PFSK-1 (cell line): Measurements from ENCODE around the gene HLF.

Experiments
- FOXP2 ChIP-seq: optimal IDR thresholded peaks from 2 replicates; pipeline ENCODE3; 2011; ENCODE audit warnings: borderline replicate concordance, control low read depth, inconsistent platforms; ENCODE audit not compliant: insufficient read depth; ENCODE audit errors: extremely low read length, extremely low read depth
- POLR2AphosphoS5 ChIP-seq: IDR thresholded peaks from 2 replicates; pipeline ENCODE4 v1.6.1; 2012; ENCODE audit warnings: low read depth, mild to moderate bottlenecking, control low read depth, low read length, moderate library complexity
- SIN3A ChIP-seq: IDR thresholded peaks from 2 replicates; pipeline ENCODE4 v1.6.1; 2012; ENCODE audit warnings: mild to moderate bottlenecking, low read length, moderate library complexity, borderline replicate concordance; ENCODE audit not compliant: insufficient read depth
- TAF1 ChIP-seq: IDR thresholded peaks from 2 replicates; pipeline ENCODE4 v1.6.1; 2012; ENCODE audit warnings: low read length, control low read depth, borderline replicate concordance; ENCODE audit not compliant: insufficient read depth
- TF ChIP-seq, protein P1 (sequence below), 2 experiments: IDR thresholded peaks; 2 replicates each; pipeline versions ENCODE4 v1.6.1 to v1.8.0; 2011 to 2012; ENCODE audit warnings: low read depth in 2 of 2, low read length in 2 of 2, control low read depth in 1 of 2, inconsistent platforms in 1 of 2, mild to moderate bottlenecking in 1 of 2, moderate library complexity in 1 of 2; ENCODE audit not compliant: insufficient read depth in 1 of 2

HLF gene

GRCh38 chr17:55366020-55366481 lies 101.3 kb downstream of the HLF start:
- TF ChIP-seq SIN3A (no peak), TAF1 (no peak), FOXP2 (no peak), POLR2AphosphoS5 (no peak)
- TF ChIP-seq, protein P1, sequence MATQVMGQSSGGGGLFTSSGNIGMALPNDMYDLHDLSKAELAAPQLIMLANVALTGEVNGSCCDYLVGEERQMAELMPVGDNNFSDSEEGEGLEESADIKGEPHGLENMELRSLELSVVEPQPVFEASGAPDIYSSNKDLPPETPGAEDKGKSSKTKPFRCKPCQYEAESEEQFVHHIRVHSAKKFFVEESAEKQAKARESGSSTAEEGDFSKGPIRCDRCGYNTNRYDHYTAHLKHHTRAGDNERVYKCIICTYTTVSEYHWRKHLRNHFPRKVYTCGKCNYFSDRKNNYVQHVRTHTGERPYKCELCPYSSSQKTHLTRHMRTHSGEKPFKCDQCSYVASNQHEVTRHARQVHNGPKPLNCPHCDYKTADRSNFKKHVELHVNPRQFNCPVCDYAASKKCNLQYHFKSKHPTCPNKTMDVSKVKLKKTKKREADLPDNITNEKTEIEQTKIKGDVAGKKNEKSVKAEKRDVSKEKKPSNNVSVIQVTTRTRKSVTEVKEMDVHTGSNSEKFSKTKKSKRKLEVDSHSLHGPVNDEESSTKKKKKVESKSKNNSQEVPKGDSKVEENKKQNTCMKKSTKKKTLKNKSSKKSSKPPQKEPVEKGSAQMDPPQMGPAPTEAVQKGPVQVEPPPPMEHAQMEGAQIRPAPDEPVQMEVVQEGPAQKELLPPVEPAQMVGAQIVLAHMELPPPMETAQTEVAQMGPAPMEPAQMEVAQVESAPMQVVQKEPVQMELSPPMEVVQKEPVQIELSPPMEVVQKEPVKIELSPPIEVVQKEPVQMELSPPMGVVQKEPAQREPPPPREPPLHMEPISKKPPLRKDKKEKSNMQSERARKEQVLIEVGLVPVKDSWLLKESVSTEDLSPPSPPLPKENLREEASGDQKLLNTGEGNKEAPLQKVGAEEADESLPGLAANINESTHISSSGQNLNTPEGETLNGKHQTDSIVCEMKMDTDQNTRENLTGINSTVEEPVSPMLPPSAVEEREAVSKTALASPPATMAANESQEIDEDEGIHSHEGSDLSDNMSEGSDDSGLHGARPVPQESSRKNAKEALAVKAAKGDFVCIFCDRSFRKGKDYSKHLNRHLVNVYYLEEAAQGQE (IDR thresholded peaks at IDR 0.05; ENCODE audit: insufficient read depth in 1 of 2, low read depth in 2 of 2, low read length in 2 of 2): no peak

DNA sequence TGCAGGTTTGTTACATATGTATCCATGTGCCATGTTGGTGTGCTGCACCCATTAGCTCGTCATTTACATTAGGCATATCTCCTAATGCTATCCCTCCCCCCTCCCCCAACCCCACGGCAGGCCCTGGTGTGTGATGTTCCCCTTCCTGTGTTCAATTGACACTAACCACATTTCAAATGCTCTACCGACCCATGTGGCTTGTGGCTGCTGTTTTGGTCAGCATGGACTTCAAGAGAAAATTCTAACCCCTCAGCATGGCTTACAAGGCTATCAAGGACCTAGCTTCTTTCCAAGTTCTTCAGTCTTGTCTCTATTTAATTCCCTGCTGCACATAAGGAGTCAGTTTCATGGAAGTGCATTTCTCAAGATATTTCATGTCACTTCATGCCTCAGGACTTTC lies 103.9 kb downstream of the HLF start:
- TF ChIP-seq TAF1 (no peak), POLR2AphosphoS5 (no peak), FOXP2 (no peak)
- TF ChIP-seq, protein P1 (IDR thresholded peaks at IDR 0.05; ENCODE audit: insufficient read depth in 1 of 2, low read depth in 2 of 2, low read length in 2 of 2): no peak
